ENCODE results near the gene GGT5.
"Not testable (repeated sequence)": the region's sequence is repeated elsewhere in the genome, so short reads cannot be mapped to it uniquely, and the experiment has no call there.

The GGT5 gene

DNA sequence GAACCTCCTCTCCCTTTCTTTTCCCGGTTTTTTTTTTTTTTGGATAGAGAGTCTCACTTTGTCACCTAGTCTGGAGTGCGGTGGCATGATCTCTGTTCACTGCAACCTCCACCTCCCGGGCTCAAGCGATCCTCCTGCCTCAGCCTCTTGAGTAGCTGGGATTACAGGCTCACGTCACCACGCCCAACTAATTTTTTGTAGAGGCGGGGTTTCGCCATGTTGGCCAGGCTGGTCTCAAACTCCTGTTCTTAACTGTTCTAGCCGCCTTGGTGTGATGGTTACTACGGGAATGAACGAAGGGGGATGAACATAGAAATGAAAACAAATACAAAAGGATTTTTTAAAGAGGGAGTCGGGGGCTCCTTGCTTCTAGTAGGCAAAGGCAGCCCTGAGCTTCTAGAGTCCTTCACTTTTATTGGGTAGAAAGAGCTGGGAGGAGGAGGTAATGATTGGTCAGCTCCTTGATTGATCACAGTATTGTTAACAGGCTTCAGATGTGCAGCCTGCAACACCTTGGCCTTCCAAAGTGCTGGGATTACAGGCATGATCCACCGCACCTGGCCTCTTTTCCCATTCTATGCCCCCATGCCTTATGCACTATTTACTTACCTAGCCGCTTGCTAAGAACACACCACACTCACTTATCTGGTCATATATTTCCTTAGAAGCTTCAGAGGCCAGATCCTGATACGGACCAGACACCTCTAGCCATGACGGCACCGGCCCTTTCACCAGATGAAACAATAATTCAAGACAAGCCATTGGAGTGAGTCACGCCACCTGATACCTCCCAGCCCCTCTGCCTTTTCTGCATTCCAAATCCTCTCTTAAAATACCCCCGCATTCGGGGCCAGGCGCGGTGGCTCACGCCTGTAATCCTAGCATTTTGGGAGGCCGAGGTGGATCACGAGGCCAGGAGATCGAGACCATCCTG lies 42.9 kb downstream of the GGT5 start:
- no peak for DNase-seq

DNA sequence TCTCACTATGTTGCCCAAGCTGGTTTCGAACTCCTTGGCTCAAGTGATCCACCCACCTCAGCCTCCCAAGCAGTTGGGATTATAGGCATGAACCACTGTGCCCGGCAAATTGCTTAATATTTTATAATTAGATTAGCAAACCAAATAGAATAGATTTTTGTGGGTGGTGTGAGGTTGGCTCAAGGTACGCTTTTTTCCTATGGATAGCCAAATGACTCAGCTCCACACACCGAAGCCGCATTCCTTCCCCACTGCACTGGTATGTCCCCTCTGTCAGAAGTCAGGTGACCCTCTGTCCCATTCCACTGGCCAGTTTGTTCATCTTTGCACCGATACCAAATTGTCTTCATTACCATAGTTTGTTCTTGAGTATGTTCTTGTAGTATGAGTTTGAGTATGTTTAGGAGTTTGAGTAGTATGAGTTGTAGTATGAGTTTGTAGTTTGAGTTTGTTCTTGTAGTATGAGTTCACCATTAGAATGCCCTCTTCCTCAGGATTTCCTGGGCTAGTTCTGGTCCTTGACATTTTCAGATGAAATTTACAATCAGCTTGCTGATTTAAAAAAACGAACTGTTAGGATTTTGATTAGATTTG lies 44.2 kb downstream of the GGT5 start:
- DNase-seq: no peak

DNA sequence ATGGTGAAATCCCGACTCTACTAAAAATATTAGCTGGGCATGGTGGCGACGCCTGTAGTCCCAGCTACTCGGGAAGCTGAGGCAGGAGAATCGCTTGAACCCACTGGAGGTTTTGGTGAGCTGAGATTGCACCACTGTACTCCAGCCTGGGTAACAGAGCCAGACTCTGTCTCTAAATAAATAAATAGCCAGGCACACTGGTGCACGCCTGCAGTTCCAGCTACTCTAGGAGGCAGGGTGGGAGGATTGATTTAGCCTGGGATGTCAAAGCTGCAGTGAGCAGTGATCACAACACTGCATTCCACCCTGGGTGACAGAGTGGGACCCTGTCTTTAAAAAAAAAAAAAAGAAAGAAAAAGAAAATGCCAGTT lies 46.2 kb downstream of the GGT5 start:
- no peak for DNase-seq

DNA sequence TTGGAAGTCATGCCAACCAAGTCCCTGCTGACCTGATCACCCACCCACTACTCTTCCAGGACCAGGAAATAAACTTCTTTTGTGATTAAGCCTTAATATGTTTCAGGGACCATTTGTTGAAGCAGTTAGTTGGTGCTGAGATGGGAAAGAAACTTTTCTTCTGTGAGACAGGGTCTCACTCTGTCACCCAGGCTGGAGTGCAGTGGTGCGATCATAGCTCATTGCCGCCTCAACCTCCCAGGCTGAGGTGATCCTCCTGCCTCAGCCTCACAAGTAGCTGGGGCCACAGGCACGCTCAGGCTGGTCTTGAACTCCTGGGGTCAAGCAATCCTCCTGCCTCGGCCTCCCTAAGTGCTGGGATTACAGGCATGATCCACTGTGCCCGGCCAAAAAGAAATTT lies 53.0 kb downstream of the GGT5 start:
- no peak for DNase-seq

DNA sequence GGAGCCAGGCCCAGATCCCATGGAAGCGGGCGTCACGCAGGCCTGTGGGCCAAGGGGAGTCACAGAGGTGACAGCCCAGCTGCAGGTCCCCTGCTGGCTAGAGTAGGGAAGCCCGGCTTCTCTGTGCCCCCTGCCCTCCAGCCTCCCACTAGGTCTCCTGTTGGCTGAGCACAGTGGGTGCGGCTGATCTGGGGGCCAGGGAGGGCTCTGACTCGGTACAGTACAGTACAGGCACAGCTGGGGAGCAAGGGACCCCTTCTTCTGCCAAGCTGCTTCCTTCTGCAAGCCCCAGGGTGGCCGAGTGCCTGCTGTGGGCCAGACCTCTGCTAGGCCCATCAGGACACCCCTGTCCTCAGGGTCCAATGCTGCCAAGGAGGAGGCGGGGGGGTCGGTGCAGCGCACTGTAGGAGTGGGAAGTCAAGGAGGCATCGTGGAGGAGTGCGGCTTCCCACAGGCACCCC lies 53.5 kb downstream of the GGT5 start:
- no peak for DNase-seq

DNA sequence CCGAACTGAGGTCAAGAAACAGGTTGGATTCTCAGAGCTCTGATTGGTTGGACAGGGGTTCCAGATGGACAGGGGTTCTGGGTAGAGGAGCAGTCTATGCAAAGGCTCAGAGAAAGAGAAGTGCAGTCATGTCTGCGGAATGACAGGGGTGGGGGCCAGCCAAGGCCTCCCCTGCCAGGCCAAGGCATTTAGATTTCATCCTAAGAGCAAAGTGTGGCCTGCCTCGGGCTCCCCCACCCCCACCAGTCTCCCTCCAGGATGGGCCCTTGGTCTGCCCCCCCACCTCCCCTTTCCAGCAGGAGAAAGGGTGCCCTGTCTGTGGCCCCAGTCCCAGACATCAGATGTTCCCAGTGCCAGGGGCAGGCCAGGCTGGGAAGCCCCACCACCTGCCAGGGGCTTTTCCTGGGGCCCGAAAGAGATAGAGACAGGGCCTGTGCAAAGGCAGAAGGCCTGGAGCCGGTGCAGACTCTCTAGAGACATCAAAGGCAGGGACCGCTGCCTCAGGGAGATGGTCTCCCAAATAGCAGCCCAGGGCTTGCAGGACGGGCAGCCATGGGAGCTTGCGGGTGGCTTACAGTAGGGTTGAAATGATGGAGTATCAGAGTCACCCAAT lies 54.2 kb downstream of the GGT5 start:
- DNase-seq: no peak

DNA sequence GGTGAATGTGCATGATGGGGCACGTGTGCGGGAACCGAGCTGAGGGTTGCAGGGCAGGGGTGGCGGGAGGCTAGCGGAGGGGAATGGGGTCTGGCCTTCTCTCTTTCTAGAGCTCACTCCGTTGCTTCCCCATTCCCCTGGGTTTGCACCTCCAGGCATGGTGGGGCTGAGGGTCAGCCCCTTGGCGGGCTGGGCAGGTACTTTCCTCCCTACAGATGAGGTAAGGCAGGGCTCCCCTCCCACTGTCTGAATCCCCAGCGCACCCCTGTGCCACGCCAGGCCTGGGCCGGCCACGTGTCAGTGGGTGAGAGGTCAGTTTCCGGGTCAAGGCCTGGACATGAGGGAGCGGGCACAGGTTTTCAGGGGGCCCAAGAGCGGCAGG lies 54.7 kb downstream of the GGT5 start:
- DNase-seq: no peak

DNA sequence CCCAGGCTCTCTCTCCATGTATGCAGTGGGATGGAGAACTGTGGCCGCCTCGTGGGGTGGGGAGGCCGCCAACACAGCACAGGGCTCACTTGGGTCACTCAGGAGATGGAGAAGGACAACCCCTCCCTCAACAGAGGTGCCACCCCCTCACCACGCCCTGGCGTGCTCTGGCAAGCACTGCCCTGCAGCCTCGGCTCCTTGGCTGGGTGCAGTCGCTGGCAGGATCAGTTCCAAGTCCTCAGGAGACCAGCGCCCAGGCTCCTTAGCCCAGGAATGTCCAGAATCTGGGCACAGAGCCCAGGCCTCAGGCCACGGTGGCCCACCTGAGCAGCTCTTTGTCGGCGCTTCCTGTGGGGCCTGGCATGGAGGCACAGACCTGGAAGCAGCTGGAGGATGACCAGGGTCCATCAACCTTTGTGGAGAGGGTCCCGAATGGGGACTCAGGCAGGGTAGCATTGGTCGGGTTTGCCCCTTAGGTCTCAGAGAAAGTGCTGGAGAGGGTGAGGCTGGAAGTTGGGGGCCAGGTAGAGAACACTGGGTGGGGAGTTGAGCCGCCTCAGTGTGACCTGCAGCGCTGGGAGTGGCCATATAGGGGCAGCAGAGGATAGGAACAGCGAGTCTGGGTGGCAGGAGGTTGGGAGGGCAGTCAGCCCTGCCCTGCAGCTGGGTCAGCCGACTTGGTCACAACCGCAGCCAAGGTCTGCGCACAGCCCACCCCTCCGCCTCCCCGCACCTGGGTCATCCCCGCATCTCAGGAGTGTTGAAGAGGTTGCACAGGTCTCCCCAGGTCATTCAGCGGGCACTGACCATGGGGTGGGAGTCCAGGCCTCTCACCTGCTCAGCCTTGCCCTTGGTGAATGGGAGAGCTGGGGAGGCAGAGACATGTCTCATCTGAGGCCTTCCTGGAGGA lies 55.4 kb downstream of the GGT5 start:
- DNase-seq: peak; percentile 74

DNA sequence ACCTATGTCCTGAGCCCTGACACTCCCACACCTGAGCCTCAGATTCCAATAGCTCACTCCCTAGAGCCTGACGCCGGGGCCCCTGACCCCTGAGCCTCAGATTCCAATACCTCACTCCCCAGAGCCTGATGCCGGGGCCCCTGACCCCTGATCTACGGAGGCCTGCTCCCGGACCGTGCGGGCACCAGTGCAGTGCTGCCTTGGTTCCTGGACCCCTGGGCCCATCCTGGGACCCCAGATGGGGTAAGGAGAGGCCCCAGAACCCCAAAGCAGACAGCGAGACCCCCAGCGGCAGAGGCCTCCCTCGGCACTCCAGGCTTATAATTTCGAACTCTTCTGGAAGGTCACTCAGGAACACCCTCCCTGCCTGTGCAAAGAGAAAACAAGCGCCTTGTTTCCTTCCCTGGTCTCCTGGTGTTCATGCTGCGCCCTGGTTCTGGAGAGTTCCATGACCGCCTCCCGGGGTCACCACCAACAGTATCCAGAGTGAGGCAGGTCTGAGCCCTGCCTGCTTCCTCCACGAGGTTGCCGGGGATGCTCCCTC lies 56.1 kb downstream of the GGT5 start:
- no peak for DNase-seq

DNA sequence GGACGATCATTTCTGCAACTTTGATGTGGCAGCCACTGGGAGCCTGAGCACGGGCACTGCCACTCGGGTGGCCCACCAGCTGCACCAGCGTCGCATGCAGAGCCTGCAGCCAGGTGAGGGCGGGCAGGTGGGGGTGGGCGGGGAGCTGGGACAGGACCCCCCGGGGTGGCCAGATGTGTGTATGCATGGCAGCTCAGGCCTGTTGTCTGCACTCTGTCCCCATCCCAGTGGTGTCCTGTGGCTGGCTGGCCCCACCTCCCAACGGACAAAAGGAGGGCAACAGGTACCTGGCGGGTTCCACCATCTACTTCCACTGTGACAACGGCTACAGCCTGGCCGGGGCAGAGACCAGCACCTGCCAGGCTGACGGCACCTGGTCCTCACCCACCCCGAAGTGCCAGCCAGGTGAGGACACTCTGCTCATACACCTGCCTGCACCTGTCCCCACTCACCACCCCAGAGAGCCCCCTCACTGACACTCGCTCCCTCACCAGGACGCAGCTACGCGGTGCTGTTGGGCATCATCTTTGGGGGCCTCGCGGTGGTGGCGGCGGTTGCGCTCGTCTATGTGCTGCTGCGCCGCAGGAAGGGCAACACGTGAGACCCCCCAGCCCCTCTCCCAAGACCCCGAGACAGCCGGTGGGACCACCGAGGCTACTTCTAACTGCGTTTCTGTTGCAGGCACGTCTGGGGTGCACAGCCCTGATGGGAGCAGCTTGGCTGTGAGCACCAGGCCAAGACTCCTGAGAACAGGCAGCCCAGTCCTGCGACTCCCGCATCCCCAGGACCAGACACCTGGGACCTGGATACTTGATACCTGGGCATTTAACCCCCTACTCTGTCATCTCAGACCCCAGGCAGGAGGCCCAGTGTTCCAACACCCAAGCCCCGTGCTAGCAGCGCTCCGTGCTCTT lies 56.9 kb downstream of the GGT5 start:
- no peak for DNase-seq

DNA sequence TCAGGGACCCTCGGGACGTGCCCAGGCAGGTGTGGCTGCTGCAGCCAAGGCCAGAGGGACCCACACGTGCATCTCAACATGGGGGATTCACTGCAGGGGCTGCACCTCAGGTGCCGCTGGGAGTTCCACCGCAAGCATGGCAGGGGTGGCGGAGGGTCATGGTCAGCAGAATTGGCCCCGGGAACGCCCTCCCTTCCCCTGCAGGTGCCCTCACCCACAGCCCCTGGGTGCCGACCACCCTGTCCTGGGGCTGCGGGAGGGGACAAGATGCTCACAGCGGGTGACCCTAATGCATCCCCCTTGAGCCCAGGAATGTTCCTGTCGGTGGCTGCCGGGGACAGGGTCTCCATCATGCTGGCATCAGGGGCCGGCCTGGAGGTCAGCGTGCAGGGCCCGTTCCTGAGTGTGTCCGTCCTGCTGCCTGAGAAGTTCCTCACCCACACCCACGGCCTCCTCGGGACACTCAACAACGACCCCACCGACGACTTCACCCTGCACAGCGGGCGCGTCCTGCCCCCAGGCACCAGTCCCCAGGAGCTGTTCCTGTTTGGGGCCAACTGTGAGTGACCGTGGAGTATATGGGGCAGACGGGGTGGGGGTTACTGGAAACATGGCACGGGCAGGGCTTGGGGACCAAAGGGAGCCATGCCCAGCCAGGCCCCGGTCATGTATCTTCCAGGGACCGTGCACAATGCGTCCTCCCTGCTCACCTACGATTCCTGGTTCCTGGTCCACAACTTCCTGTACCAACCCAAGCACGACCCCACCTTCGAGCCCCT lies 57.8 kb downstream of the GGT5 start:
- no peak for DNase-seq

DNA sequence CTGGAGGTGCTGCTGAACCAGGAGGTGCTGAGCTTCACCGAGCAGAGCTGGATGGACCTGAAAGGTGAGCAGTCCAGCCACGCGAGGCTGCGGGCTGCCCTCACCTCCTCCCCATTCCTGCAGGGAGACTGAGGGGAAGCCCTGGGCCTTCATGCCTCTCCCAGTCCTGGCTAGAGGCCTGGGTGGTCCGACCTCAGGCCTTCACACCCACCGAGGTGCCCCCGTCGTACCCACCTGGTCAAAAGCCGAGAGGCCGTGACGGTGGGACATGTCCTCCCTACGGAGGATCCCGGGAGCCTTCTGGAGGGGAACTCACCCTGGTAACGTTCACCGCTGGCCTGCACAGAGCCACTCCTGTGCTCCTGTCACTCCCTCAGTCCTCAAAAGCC lies 58.5 kb downstream of the GGT5 start:
- no peak for DNase-seq

DNA sequence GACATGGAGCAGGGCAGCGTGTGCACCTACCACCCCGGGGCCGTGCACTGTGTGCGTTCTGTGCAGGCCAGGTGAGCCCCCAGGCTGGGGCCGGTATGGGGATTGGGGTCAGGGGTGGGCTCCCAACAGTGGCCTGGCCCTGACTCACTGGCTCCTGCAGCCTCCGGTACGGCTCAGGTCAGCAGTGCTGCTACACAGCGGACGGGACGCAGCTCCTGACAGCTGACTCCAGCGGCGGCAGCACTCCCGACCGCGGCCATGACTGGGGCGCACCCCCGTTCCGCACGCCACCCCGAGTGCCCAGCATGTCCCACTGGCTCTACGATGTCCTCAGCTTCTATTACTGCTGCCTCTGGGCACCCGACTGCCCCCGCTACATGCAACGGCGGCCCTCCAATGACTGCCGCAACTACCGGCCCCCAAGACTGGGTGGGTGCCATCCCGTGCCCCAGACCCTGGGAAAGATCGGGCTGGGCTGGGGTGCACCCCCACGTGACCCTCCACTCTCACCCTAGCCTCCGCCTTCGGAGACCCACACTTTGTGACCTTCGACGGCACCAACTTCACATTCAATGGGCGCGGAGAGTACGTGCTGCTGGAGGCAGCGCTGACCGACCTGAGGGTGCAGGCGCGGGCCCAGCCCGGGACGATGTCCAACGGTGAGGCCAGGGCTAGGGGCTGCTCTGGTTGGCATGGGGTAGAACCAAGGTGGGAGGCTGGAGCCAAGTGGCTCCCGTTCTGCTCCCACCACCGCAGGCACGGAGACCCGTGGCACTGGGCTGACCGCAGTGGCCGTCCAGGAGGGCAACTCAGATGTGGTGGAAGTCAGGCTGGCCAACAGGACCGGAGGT lies 59.2 kb downstream of the GGT5 start:
- no peak for DNase-seq

DNA sequence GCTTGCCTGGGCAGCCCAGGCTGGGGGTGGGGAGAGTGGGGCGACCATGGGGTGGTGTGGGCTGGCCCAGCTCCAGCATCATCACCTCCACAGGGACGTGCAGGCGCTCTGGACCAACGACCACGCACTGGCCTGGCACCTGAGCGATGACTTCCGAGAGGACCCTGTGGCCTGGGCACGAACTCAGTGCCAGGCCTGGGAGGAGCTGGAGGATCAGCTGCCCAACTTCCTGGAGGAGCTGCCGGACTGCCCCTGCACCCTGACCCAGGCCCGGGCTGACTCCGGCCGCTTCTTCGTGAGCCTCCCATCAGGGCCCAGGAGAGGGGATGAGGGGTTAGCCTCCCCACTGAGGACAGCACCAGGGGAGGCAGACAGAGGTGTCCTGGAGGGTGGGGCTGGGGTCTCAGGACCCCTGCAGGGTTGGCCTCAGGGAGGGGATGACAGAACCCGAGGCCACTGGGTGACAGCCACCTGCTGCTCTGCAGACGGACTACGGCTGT lies 59.8 kb downstream of the GGT5 start:
- DNase-seq: no peak

DNA sequence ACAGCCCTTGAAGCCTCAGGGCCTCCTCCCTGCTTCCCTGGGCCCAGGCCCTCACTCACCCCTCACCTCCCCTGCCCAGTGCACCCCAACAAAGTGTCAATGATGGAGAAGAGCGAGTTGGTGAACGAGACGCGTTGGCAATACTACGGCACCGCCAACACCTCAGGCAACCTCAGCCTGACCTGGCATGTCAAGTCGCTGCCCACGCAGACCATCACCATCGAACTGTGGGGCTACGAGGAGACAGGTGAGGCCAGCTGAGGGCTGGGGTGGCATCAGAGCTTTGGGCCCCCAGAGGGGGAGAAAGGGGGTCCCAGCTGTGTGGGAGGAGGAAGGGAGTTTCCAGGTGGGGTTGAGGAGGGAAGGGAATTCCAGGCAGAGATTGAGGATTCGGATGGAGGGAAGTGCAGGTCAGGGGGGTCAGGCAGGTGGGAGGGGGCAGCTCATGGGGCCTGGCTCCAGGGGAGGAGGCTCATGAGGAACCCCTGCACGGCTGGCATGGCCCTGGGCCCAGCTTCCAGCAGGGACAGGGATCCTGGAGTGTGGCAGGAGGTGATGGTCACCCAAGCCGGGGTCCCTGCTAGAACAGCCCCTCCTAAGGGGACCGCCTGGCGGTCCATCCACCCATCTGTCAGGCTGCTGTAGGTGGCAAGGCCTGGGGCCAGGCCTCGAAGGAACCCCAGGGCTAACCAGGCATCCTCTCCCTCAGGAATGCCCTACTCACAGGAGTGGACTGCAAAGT lies 60.7 kb downstream of the GGT5 start:
- no peak for DNase-seq

DNA sequence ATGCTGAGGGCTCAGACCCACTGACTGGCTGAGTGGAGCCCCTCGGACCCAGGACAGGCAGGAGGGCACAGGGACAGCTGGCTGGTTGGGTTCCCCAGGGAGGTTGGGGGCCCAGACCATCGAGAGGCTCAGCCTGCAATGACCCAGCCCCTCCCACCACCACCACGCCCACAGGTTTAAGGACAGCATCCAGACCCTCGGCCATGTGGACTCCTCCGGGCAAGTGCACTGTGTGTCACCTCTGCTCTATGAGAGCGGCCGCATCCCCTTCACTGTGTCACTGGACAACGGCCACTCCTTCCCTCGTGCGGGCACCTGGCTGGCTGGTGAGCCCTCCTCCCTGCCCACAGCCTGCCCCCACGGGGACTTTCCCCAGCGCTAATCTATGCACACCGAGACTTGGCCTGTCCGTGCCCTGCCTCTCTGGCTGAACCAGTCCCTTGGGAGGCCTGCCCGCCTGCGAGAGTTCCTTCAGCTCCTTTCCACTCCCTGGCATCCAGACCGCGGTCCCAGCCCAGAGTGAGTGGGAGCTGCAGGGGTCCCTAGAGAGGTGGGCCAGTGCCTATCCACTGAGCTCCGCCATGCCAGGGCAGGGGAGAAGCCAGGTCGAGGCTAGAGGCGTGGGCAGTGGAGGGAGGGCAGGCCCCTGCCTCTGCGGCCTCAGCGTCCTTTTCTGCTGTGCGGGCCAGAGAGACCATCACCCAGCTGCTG lies 61.4 kb downstream of the GGT5 start:
- no peak for DNase-seq

DNA sequence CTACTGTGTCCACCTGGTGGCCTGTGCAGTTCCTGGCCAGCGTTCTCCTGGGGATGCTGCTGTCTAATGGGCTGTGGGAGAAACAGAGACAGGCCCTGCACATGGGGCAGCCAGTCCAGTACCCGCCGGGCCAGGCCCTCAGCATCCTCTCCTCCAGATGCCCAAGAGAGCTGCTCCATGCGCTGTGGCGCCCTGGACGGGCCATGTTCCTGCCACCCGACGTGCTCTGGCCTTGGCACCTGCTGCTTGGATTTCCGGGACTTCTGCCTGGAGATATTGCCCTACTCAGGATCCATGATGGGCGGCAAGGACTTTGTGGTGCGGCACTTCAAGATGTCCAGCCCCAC lies 62.0 kb downstream of the GGT5 start:
- not testable (repeated sequence) for DNase-seq

Measured in RPMI8226 (cell line).